ENCODE data around the gene CYTH2. TPM values are rescaled to one million over a fixed set of nuclear protein-coding genes. Genes with fewer than 3 reads are reported as not detected.

The CYTH2 gene
- total RNA-seq, 1 experiment from 2014 or later: 103 TPM

- Mint-ChIP-seq H3K27me3 (ENCODE audit: low read depth) (peaks cover 6% of the 10 kb centered on the region), H3K9me3 (no peaks in the 10 kb centered on the region), H3K27ac (no peak within 1 kb of the TSS), H3K4me1 (peaks cover 17 to 27% of the 10 kb centered on the region in 2 experiments), H3K36me3 (ENCODE audit: insufficient read depth in 1 of 3, low read depth in 3 of 3) (0 out of 7 replicates have a peak, but pooled peaks cover 0 to 5% (median 0%) of the 10 kb centered on the region in 3 experiments), H3K4me3 (peak within 1 kb of the TSS; percentile 62 to 89)
- Histone ChIP-seq H3K79me1 (ENCODE audit: insufficient read depth, low read depth, low read length, poor library complexity, severe bottlenecking) (no peaks in the 10 kb centered on the region), H3K9ac (ENCODE audit: extremely low read depth, insufficient read length, low read length) (no peak within 1 kb of the TSS), H3K27ac (ENCODE audit: insufficient read length, low read depth, low read length) (no peak within 1 kb of the TSS), H2BK15ac (ENCODE audit: low read depth, low read length) (no peak within 1 kb of the TSS), H3K79me2 (ENCODE audit: insufficient read depth, low read length) (no peaks in the 10 kb centered on the region), H3K9me3 (ENCODE audit: control insufficient read depth, low read depth, low read length) (no peaks in the 10 kb centered on the region), H3K23ac (ENCODE audit: insufficient read length, low read depth, low read length) (no peak within 1 kb of the TSS), H3K27me3 (ENCODE audit: insufficient read depth, low read length) (peaks cover 2% of the 10 kb centered on the region; the same call in 1 of the 2 replicates), H3T11ph (ENCODE audit: low read length) (no peak within 1 kb of the TSS), H2AFZ (ENCODE audit: low read length) (no peak within 1 kb of the TSS), H2BK20ac (ENCODE audit: low read depth, low read length, poor library complexity, severe bottlenecking) (no peak within 1 kb of the TSS), H2BK12ac (ENCODE audit: insufficient read length, low read depth, low read length) (no peak within 1 kb of the TSS), H4K91ac (ENCODE audit: insufficient read length, low read depth, low read length) (no peak within 1 kb of the TSS), H3K4me1 (ENCODE audit: insufficient read depth, low read length) (no peaks in the 10 kb centered on the region), H2BK5ac (ENCODE audit: insufficient read length, low read length) (no peak within 1 kb of the TSS), H2BK120ac (ENCODE audit: low read depth, low read length, poor library complexity, severe bottlenecking) (no peak within 1 kb of the TSS), H4K5ac (ENCODE audit: insufficient read length, low read depth, low read length) (no peak within 1 kb of the TSS), H3K56ac (ENCODE audit: insufficient read length, low read depth, low read length) (no peak within 1 kb of the TSS), H4K8ac (replicated peaks; ENCODE audit: insufficient read length, low read depth, low read length) (no peak within 1 kb of the TSS), H3K23me2 (ENCODE audit: insufficient read length, low read depth, low read length, poor library complexity, severe bottlenecking) (peaks cover 12% of the 10 kb centered on the region), H3K4ac (ENCODE audit: low read depth, low read length) (no peak within 1 kb of the TSS), H2AK5ac (ENCODE audit: insufficient read length, low read length) (no peak within 1 kb of the TSS), H4K20me1 (ENCODE audit: control insufficient read depth, insufficient read depth, insufficient read length) (no peaks in the 10 kb centered on the region), H3K4me2 (ENCODE audit: insufficient read depth, insufficient read length, low read length) (peak within 1 kb of the TSS; percentile 70), H3K18ac (ENCODE audit: insufficient read length, low read depth, low read length) (no peak within 1 kb of the TSS), H3K14ac (ENCODE audit: insufficient read depth, low read length) (no peak within 1 kb of the TSS)
- no CpG with 5 or more reads among the region's 32 CpGs for WGBS (ENCODE audit: extremely low coverage, insufficient read length, low lambda C conversion rate)
- no peak for TF ChIP-seq CTCF (conservative IDR thresholded peaks at IDR 0.05)
- peak; percentile 77 for DNase-seq
Measured at GRCh38 chr19:48511800-48512503, 42.8 kb downstream of the CYTH2 start, which contains the start of gene LMTK3. LMTK3 (minus strand) TSS chr19:48511835; CDS start chr19:48511576, 259 bp downstream.
